Type B pancreatic cell (in vitro differentiated cells): ENCODE results near the gene RSAD1. TPM values are rescaled to one million over a fixed set of nuclear protein-coding genes. Genes with fewer than 3 reads are reported as not detected.

ENCODE experiments used
- DNase-seq: peaks from one replicate; pipeline ENCODE4 v3.0.0; 2021; ENCODE audit warnings: mixed read lengths; ENCODE audit not compliant: unreplicated experiment; ENCODE audit errors: extremely low spot score
- H3K27ac Mint-ChIP-seq: 2 replicates; pipeline ENCODE4 v1.8.0; 2021; ENCODE audit warnings: mild to moderate bottlenecking, mixed read lengths
- H3K27me3 Mint-ChIP-seq: 2 replicates; pipeline ENCODE4 v1.8.0; 2021; ENCODE audit warnings: mixed read lengths
- H3K36me3 Mint-ChIP-seq: 2 replicates; pipeline ENCODE4 v1.8.0; 2021; ENCODE audit warnings: mixed read lengths
- H3K4me1 Mint-ChIP-seq: one replicate; pipeline ENCODE4 v1.8.0; 2021; ENCODE audit warnings: mixed read lengths; ENCODE audit not compliant: unreplicated experiment
- H3K4me3 Mint-ChIP-seq: 2 replicates; pipeline ENCODE4 v1.8.0; 2021; ENCODE audit warnings: mild to moderate bottlenecking, mixed read lengths
- H3K9me3 Mint-ChIP-seq: 2 replicates; pipeline ENCODE4 v1.8.0; 2021; ENCODE audit warnings: mixed read lengths
- total RNA-seq: library from RNA; stranded (reverse); gene quantifications from 2 replicates; pipeline ENCODE4 v1.2.1, GENCODE V29; 2021; ENCODE audit warnings: low replicate concordance
- TF ChIP-seq, protein P1 (sequence below): fragments of 200-600 bp; sonication (generic); conservative IDR thresholded peaks from 2 replicates; pipeline ENCODE4 v1.5.0; 2021; ENCODE audit warnings: antibody characterized with exemption, mild to moderate bottlenecking

RSAD1 gene
- total RNA-seq, 1 donor from 2014 or later = 40.7 TPM

- DNase-seq = no peak
- Mint-ChIP-seq H3K4me3 (no peak overlapping the region), H3K4me1 (no peaks in the 10 kb centered on the region), H3K36me3 (no peaks in the 10 kb centered on the region), H3K27me3 (no peaks in the 10 kb centered on the region), H3K9me3 (no peaks in the 10 kb centered on the region), H3K27ac (no peak overlapping the region)
- TF ChIP-seq, protein P1, sequence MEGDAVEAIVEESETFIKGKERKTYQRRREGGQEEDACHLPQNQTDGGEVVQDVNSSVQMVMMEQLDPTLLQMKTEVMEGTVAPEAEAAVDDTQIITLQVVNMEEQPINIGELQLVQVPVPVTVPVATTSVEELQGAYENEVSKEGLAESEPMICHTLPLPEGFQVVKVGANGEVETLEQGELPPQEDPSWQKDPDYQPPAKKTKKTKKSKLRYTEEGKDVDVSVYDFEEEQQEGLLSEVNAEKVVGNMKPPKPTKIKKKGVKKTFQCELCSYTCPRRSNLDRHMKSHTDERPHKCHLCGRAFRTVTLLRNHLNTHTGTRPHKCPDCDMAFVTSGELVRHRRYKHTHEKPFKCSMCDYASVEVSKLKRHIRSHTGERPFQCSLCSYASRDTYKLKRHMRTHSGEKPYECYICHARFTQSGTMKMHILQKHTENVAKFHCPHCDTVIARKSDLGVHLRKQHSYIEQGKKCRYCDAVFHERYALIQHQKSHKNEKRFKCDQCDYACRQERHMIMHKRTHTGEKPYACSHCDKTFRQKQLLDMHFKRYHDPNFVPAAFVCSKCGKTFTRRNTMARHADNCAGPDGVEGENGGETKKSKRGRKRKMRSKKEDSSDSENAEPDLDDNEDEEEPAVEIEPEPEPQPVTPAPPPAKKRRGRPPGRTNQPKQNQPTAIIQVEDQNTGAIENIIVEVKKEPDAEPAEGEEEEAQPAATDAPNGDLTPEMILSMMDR = no peak
Measured at GRCh38 chr17:50460831-50461526, 17.7 kb upstream of the RSAD1 start.

GRCh38 chr17:50461550-50462132 lies 17.0 kb upstream of the RSAD1 start:
- TF ChIP-seq, protein P1 = no peak
- no peaks in the 10 kb centered on the region for H3K36me3 Mint-ChIP-seq
- no peaks in the 10 kb centered on the region for H3K4me1 Mint-ChIP-seq
- H3K27ac Mint-ChIP-seq = no peak overlapping the region
- no peaks in the 10 kb centered on the region for H3K27me3 Mint-ChIP-seq
- DNase-seq = no peak
- no peaks in the 10 kb centered on the region for H3K9me3 Mint-ChIP-seq
- H3K4me3 Mint-ChIP-seq = no peak overlapping the region

DNA sequence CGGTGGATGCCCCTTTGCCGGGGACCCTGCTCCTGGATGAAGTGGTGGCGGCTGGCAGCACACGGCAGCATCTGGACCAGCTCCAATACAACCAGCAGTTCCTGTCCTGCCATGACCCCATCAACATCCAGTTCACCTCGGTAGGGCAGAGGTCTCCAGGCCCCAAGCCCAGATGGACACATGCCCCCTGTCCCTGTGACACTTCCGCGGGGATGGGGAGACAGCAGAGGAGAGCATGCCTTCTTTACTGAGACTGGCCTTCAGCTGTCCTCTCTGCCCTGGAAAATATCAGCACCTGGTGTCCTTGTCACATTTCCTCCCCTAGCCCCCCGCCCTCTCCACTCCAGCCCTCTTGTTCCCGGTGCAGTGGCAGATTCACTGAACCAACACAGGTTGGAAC lies 16.2 kb upstream of the RSAD1 start:
- H3K27me3 Mint-ChIP-seq = peaks cover 6% of the 10 kb centered on the region
- H3K9me3 Mint-ChIP-seq = no peaks in the 10 kb centered on the region
- H3K4me3 Mint-ChIP-seq = no peak overlapping the region
- no peak overlapping the region for H3K27ac Mint-ChIP-seq
- no peaks in the 10 kb centered on the region for H3K4me1 Mint-ChIP-seq
- TF ChIP-seq, protein P1 = no peak
- H3K36me3 Mint-ChIP-seq = no peaks in the 10 kb centered on the region
- no peak for DNase-seq

GRCh38 chr17:50464121-50464520 lies 14.5 kb upstream of the RSAD1 start:
- peaks cover 18% of the 10 kb centered on the region for H3K27me3 Mint-ChIP-seq
- no peaks in the 10 kb centered on the region for H3K36me3 Mint-ChIP-seq
- H3K4me3 Mint-ChIP-seq = no peak overlapping the region
- no peak for DNase-seq
- no peak overlapping the region for H3K27ac Mint-ChIP-seq
- TF ChIP-seq, protein P1 = no peak
- H3K9me3 Mint-ChIP-seq = no peaks in the 10 kb centered on the region
- H3K4me1 Mint-ChIP-seq = no peaks in the 10 kb centered on the region

- Mint-ChIP-seq H3K36me3 (no peaks in the 10 kb centered on the region), H3K4me3 (no peak overlapping the region), H3K9me3 (no peaks in the 10 kb centered on the region), H3K27ac (no peak overlapping the region), H3K27me3 (peaks cover 18% of the 10 kb centered on the region), H3K4me1 (no peaks in the 10 kb centered on the region)
- TF ChIP-seq, protein P1 = no peak
- DNase-seq = no peak
Measured at GRCh38 chr17:50464736-50465135, 13.9 kb upstream of the RSAD1 start.
